ENCODE measurements around the gene KASH5.

Gene KASH5

DNA sequence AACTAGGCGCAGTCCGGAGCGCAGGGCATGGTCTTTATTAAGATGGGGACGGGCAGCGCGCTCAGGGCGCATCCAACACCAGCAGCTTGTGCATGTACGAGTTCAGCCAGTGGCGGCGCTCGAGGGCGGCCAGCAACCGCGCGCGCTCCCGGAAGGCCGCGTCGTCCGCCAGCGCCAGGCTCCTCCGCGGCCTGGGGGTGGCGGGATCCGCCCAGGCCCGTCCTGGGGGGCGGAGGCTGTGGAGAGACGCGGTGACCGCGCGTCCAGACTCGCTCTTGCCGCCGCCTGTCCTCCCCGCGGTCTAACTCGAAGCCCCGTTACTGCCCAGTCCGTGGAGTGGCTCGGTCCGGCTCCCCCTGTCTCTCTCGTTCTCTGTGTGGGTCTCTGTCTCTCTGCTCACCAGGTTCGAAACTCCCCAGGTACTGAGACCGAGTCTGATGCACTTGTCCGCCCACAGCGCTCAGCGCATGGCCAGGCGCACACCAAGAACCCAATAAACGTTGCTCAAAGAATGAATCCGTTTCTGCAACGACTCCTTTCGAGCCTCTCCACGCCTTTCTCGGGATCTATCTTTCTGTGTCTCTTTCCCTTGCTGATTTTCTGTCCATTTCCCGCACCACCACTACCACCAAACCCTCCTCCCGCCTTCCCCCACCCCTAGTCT lies 34.5 kb downstream of the KASH5 start:
- peak; percentile 58 for DNase-seq

DNA sequence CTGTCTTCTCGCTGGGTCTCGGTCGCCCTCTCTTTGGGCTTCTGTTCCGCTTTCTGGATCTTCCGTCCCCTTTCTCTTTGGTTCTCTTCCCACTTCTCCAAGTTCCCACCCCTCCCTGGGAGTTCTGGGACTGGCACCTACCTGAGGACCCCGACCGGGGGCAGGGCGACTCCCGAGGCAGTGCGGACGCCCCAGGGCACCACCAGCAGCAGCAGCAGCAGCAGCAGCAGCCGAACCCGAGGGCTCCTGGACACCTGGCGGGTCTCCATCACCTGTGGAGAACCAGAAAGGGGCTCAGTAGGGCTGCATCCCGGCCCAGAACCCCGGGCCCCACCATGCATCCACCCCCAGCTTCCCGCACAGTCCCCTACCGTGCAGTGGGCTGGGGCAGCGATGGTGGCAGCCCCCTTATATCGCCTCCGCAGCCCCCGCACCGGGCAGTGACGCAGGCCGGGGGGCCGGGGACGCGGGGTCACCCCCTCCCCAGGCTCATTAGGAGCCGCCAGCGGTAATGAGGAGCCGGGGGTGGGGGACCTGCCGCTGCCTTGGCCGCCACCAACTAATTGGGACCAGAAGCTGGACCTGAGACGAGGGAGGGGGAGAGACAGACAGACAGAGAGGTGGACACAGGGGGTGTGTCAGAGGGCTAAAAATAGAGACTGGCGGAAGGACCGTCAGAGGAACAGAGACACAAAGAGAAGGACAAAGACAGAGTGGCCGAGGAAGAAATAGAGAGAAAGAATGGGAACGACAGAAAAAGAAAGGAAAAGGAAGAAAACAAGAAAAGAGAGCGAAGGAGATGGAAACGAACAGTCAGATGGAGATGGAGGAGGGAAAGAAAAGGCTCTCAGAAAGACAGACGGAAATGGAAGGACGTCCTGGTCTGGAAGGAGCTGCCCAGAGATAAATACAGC lies 35.3 kb downstream of the KASH5 start, which contains the start of gene PTH2:
TSS of gene PTH2 (minus strand) at position 371 of the 914 bp plus-strand sequence. CDS start at position 269, 102 bp downstream.
- peak; percentile 30 for DNase-seq

DNA sequence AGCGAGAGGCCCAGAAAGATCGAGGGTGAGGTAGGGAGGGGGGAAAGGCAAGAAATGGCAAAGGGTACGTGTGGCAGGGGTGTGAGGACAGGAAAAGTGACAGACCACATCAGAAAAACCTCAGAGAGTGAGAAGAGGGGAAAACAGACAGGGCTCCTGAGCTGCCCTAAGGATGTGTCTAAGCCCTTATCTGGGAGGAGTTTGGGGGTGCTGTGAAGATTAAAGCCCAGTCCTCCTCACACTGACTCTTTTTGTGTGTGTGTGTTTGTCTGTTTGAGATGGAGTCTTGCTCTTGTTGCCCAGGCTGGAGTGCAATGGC lies 35.9 kb downstream of the KASH5 start:
- DNase-seq = no peak

DNA sequence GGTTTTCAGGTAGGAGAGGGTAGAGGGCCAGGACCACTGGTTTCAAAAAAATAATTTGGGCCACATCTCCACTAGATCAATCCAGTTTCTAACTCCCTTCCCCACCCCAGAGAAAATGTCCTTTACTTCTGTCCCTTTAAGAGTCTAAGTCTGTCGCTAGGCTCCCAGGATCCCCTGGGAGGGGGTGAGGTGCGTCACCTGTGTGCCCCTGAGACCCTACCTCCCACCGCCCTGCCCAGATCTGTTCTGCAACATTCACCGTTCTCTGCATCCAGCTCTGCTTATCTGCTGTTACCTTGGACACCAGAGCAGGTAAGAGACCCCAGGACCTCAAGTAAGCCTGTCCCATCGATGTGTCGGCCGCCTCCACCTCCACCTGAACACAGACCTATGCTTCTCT lies 37.1 kb downstream of the KASH5 start, which contains the start of gene GFY:
TSS of gene GFY (plus strand) at position 211 of the 400 bp plus-strand sequence. CDS start 1,043 bp downstream, outside the sequence.
- DNase-seq = no peak

DNA sequence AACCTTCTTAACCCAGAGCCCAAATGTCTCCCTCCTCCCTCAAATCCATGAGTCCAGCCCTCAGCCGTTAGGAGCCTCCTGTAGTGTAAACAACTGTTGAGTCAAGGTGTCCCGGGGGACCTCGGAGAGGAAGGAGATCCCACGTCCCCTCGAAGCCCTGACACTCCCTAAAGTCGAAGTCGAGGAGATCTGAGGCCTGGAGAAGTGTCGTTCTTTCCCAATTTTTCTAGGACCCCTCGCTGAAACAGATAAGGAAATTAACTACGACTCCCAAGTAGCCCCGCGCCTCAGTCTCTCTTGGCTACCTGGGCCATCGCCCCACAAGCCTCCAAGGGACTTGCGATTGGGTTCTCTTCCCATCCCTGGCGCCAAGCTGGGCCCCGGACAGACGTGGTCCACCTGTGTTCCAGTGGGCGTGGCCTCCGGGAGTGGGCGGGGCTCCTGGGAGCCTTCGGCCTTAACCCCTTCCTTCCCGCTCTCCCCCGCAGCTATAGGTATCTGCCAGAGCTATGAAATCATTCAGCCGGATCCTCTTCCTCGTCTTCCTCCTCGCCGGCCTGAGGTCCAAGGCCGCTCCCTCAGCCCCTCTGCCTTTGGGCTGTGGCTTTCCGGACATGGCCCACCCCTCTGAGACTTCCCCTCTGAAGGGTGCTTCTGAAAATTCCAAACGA lies 38.0 kb downstream of the KASH5 start:
- peak; percentile 65 for DNase-seq

DNA sequence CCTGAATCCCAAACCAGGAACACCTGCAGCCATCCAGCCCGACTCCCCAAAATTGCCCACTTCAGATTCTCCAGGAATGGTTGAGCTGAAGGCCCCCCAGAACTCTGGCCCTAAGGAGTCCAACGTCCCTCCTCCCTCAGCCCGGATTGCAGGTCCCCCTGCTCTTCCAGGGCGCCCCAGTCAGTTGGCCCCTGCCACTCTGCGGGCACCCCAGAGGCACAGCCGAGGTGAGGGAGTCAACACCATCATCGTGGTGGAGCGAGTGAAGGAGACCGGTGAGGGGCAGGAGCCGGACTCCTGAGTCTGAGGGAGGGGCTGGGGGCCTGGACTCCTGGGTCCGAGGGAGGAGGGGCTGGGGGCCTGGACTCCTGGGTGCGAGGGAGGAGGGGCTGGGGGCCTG lies 39.3 kb downstream of the KASH5 start:
- no peak for DNase-seq

DNA sequence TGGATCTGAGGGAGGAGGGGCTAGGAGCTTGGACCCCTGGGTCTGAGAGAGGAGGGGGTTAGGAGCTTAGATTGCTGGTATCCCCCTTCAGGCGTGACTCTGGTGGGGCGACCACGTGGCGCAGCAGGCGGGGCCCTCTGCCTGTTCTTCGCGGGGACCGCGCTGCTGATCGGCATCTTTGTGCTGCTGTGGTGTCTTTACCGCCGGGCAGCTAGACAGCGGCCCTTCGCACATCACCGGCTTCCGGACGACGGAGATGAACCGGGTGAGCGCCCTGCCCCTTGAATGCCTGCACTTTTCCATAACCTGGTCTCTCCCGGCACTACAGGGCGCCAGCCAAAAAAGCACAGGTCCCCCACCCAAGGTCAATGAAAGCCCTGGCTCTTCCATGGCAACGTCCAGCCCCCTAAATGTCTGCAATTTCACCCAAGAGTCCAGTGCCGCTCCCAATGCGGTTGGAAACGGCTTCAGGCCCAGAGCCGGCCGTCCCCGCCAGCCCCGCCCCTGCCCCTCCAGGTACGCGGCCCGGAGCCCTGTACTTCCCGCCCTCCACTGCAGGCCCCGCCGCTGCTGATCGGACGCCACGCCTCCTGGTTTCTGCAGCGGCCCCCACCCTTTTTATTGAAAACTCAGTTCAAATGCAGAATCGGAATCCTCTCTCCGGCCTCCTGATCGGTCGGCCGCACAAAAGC lies 40.0 kb downstream of the KASH5 start:
- DNase-seq = peak; percentile 70

DNA sequence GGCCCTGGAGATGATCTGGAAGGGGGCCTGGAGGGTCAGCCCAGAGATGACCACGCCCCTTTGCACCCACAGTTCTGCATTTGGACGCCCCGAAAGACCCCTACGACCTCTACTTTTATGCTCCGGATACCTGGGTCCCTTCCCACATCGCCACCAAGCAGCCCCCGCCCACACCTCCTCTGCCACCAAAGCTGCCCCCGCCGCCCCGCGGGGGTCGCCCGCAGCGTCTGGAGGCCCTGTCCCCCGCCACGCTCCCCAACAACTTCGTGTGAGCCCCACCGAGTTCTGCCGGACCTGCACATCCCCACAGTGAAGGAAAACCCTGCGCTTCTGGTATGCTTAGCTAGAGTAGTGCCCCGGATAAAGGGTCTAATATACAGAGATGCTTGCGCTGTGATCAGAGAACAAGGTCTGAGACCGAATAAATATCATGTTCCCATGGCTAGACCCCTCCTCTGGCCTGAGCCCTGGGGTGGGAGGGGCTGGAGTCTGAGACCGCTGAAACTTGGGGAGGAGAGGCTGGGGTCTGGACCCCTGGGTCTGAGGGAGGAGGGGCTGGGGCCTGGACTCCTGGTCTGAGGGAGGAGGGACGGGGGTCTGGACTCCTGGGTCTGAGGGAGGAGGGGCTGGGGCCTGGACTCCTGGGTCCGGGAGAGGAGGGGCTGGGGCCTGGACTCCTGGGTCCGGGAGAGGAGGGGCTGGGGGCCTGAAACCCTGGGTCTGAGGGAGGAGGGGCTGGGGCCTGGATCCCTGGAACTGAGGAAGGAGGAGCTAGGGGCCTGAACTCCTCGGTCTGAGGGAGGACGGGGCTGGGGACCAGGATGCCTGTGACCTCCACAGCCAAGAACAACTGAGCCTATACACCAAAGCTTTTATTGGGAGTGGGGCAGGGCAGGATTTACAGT lies 40.8 kb downstream of the KASH5 start:
- no peak for DNase-seq

DNA sequence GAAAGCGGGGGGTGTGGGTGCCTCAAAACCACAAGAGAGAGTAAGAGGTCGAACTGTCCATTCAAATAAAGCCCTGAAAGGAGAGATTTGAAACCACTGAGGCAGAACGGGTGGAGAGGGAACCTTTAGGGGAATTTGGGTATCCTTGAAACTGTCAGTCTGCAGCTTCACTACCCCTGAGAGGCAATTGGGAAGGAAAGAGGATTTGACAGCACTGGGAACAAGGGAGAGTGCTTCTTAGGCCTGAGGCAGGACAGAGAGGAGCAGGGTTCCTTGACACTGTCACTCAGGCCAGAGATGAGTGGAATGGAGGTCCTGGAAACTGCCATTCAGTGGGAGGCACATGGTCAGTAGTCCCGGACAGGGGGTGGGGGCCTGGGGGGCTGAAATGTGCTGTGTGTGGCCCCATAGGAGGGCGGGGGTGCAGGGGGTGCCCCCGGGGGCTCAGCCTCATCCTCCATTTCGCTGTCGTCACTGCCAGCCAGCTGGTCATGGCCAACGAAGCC lies 42.2 kb downstream of the KASH5 start:
- DNase-seq = no peak

DNA sequence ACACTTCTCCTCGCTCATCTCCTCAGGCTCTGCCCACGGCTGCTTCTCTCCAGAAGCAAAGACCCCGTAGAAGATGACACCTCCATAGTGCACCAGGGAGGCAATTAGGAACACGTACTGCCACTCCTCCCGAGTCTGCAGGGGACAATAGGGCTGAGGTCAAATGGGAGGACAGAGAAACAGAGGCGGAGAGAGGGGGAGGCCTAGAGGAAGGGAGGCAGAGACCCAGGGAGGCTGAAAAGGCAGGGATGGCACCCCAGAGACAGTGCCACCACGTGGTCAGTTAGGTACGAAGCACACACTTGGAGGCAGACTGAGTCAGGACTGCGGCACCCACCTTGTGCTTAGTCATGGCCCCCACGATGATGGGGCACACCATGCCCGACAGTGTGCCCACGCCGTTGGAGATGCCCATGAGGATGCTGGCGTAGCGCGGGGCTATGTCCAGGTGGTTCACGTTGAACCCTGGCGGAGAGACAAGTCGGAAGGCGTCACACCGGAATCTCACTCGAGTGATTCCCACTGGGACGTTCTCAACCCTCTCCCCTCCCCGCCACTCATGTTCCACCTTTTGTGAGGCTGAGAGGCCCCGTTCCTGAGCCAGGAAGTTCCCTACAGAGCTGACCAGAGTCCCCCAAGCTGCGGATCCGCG lies 42.8 kb downstream of the KASH5 start:
- DNase-seq = peak; percentile 26

DNA sequence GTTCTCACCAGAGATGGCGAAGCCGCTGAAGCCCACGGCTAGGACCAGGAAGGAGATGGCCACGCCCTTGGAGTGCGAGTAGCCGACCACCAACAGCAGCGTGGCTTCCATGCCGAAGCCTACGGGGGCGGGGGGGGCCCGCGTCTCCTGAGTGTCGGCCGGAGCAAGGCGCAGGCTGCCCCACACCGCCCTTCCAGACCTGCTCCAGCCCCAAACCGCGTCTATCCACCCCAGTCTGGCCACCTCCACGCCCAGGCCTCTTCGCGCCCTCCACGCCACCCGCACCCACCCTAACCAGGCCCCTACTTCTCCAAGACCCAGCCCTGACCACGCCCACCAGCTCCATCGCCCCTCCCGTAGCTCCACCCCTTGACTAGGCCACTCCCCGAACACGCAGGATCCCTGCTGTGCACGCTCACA lies 43.3 kb downstream of the KASH5 start:
- DNase-seq = no peak

DNA sequence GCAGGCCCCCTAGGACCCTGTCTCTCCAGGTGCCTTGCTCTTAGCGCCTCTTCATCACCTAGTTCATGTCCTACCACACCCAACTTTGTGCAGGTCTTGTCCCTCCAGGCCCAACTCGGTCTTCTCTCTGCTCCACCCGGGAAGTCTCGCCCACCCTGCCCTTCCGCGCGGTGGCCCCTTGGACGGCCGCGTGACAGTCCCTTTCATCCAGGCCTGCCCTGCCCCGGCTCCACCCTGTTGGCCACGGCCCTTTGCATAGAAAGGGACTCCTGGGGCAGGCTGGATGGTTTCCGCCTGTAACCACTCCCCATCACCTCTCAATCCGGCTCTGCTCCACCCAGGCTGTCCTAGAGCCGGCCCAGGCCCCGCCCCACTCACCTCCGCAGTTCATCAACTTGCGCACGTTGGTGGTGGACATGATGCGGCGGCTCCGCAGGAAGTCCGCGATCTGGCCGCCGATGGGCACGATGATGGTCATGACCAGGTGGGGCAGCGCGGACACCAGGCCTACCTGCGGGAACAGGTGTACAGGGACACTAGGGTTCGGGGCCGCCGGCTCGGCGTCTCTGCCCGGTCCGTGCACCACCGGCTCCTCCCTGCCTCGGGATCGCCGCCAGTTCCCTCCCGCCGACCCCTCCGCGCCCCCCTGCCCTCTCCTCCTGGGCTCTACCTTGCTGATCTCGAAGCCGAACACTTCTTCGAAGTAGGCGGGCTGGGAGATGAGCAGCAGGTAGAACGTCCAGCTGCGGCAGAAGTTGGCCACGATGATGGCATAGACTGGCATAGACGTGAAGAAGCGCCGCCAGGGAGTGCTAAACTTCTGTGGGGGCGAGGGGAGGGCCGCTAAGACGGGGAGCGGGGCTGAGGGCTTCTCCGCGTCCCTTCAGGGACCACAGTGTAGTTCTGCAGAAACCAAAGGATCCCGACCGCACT lies 44.4 kb downstream of the KASH5 start:
- DNase-seq = peak; percentile 78

DNA sequence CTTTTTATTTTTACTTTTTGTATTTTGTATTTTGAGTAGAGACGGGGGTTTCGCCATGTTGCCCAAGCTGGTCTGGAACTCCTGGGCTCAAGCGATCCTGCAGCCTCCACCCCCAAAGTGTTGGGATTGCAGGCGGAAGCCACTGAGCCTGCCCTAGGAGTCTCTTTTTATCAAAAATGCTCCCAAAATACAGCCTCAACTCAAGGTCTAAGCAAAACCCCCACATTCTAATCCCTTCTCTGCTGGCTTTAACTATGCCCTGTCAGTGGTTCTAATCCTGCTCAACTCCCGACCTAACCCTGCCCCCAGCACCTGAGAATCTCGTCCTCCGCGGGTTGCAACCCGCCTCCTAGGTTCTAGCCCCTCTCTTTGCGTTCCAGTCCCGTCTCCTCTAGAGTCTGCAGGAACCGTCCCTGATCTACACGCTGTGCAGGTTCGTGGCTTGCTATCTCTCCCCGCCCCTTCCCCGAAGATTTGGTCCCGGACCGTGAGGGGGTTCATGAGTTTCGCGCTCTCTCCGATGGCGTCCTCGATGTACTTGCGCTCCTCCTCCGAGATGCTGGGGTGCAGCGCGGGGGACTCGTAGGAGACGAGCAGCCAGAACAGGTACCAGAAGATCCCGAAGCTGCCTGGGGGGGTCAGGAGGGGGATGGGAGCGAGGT lies 45.3 kb downstream of the KASH5 start:
- DNase-seq = no peak

DNA sequence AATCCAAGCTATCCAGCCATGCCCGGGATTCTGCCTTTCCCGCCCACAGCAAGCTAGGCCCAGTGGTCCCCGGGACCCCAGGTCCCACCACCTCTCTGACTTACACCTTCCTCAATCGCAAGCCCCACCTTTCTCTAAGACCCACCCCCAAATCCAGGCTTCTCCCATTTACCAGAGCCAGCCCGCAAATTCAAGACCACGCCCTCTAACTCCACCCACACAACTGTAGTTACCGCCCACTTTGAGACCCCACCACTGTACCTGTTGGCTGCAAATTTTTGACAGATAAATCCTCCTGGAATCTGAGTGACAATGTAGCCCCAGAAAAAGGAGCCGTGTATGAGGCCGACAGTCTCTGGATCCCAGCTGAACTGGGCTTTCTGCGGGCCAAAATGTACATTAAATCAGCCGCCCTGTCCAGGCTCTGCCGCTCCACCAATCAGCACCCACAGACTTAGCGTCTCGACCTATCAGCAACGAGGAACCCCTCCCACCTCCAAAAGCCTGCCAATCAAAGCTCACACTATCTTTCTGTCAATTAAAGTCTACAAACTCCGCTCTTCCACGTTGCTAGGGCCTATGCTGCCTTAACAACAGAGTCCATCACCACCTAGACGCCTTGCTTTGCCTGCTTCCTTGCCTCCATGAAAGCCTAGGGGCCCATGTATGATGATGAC lies 47.0 kb downstream of the KASH5 start:
- peak; percentile 23 for DNase-seq

DNA sequence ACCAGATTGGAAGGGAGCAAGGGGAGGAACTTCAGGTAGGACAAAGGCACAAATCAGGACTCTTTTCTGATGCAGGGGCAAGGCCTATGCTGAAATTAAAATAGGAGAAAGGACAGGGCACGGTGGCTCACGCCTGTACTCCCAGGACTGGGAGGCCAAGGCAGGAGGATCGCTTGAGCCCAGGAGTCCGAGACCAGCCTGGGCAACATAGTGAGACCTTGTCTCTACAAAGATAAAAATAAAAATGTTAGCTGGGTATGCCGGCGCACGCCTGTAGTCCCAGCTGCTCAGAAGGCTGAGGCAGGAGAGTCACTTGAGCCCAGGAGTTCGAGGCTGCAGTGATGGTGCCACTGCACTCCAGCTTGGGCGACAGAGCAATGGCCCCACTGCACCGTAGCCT lies 47.6 kb downstream of the KASH5 start:
- DNase-seq = no peak

DNA sequence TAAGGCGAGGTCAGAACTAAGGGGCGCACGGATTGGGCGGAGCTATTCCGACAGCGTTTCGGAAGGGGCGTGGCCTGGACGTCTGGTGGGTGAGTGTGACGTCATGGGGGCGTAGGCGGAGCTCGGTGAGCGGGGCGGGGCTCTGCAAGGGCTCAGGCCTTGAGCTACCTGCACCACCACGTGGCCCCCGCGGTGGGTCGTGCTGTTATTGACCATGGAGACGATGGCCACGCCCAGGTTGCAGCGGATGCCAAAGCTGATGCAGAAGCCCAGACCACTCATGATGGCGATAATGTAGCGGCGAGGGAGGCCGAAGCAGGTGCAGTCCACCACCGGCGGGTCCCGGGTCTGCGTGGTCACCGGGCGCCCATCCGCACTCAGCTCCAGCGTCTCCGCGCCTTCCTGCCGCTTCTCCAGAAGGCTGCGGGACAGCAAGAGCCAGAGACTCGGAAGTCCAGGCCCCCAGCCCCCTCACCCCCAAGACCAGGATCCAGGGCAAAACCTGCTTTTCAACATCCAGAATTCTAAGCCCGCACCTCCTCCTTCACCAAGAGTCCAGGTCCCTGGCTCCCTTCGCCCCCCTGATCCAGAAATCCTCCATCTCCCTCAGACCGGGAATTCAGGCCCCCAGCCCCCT lies 48.5 kb downstream of the KASH5 start:
- DNase-seq = peak; percentile 62

DNA sequence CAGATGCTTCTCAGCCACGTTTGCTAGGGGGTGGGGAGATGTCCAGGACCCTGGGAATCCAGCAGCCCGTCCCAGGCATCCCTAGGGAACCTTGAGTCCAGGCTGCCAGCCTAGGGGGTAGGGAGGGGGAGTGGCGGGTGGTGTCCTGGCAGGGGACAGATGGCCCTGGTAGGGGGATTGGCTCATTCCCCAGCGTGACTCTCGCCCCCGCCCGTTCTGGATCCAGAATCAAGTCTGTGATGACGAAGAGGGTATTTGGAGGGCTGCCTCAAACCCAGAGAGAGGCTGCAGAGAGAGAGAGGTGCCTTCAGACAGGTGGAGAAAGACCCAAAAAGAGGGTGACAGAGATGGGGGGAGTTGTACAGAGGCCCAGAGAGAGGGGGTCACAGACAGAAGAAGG lies 49.2 kb downstream of the KASH5 start:
- DNase-seq = no peak

DNA sequence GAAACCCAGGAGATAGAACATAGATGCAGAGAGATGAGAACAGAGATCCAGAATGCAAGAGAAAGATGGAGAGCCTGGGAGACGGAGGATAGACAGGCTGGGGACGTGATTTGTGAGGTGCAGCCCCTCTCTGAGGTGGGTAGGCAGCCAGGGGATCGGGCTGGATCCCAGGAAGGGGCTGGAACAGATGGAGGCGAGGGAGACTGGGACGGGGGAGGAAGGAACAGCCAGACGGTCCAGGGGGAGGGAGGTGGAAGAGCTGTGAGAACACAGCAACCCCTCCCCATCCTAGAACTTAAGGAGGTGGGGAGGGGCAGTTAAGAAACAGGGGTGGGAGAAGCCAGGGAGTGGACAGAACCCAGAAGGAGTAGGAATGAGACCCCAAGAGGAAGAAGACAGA lies 50.2 kb downstream of the KASH5 start:
- DNase-seq = no peak

Data from NCI-H146 (cell line).